DMS53 treated with DMSO at 0.1 percent for 48 hours (cell line): ENCODE results near the gene SNCAIP.
A peak's percentile ranks its signal among the peaks of the same experiment; 100 is the strongest.
"Not testable (repeated sequence)": the region's sequence is repeated elsewhere in the genome, so short reads cannot be mapped to it uniquely, and the experiment has no call there.

Source experiments
- DNase-seq: peaks from one replicate; lab custom pipeline; 2025; ENCODE audit not compliant: unreplicated experiment; lab: John Stamatoyannopoulos, UW

The SNCAIP gene

GRCh38 chr5:122457178-122457826 lies 145.3 kb downstream of the SNCAIP start:
- no peak for DNase-seq

GRCh38 chr5:122458278-122458872 lies 146.3 kb downstream of the SNCAIP start:
- DNase-seq: no peak

- no peak for DNase-seq
Observed at GRCh38 chr5:122462486-122462885, 150.4 kb downstream of the SNCAIP start.

- no peak for DNase-seq
Observed at GRCh38 chr5:122463221-122463620, 151.2 kb downstream of the SNCAIP start.

- DNase-seq: no peak
Observed at GRCh38 chr5:122464191-122464590, 152.2 kb downstream of the SNCAIP start.

GRCh38 chr5:122465031-122465577 lies 153.1 kb downstream of the SNCAIP start:
- no peak for DNase-seq

GRCh38 chr5:122465994-122466393 lies 154.0 kb downstream of the SNCAIP start:
- no peak for DNase-seq

GRCh38 chr5:122468351-122469116 lies 156.5 kb downstream of the SNCAIP start:
- DNase-seq: no peak

GRCh38 chr5:122469384-122469919 lies 157.4 kb downstream of the SNCAIP start:
- no peak for DNase-seq

GRCh38 chr5:122470365-122470764 lies 158.3 kb downstream of the SNCAIP start:
- DNase-seq: no peak

- DNase-seq: no peak
Observed at GRCh38 chr5:122471031-122471751, 159.2 kb downstream of the SNCAIP start.

- no peak for DNase-seq
Observed at GRCh38 chr5:122471752-122472061, 159.7 kb downstream of the SNCAIP start.

GRCh38 chr5:122473138-122473843 lies 161.3 kb downstream of the SNCAIP start:
- DNase-seq: no peak

- DNase-seq: no peak
Observed at GRCh38 chr5:122473941-122474340, 161.9 kb downstream of the SNCAIP start.

GRCh38 chr5:122478741-122479442 lies 166.9 kb downstream of the SNCAIP start:
- no peak for DNase-seq

- DNase-seq: peak; percentile 45
Observed at GRCh38 chr5:122480146-122480545, 168.1 kb downstream of the SNCAIP start.

GRCh38 chr5:122484103-122484502 lies 172.1 kb downstream of the SNCAIP start:
- no peak for DNase-seq

- DNase-seq: no peak
Observed at GRCh38 chr5:122485226-122485625, 173.2 kb downstream of the SNCAIP start.

- not testable (repeated sequence) for DNase-seq
Observed at GRCh38 chr5:122486616-122487015, 174.6 kb downstream of the SNCAIP start.

GRCh38 chr5:122490718-122491117 lies 178.7 kb downstream of the SNCAIP start:
- DNase-seq: no peak
